ENCODE data around the gene SKAP1.
"Not testable (repeated sequence)": the region's sequence is repeated elsewhere in the genome, so short reads cannot be mapped to it uniquely, and the experiment has no call there.

The SKAP1 gene

DNA sequence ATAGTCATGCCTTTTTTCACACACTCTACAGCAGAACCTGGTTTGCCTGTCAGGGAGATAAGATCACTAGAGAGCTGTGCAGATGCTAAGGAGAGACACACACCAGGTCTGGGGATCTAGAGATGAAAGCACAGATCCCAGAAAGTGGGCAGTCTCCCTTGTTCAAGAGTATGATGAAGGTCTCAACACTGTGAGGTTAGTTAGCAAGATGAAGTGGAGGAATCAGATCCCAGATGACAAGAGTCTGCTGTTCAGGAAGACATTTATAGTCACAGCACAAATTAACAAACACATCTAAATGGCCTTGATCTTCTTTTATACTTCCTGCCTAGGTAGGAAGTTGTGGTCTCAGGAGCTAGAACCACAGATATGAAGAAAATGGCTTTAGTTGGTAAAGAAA is 23.4 kb upstream of the SKAP1 start:
- in situ Hi-C loops (cut with HindIII; ENCODE audit: low sequenced_read_pairs) = no loop called here
- DNase-seq (ENCODE audit: low read depth, low spot score) = no peak

DNA sequence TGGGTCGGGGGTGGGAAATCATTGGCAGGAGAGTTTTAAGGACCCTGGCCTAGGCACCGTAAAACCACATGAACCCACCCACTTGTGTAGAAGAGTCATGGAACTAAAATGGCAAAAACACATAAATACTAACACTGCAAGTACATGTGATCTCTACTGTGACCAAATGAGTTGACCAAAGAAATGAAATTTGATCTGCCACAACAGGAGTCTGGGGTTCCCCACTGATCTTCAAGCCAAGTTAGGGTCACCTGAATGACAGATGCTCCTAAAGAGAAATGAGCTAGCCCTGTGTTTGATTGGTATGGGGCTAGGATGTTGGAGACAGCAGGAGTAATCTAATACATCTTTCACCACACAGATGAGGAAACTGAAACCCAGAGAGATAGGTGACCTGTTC is 21.5 kb upstream of the SKAP1 start:
- TF ChIP-seq CTCF (IDR thresholded peaks at IDR 0.05; ENCODE audit: low read depth, low read length) = no peak
- no peak overlapping the region for H3K4me3 ChIP-seq (ENCODE audit: low read depth, low read length)
- in situ Hi-C loops (cut with HindIII; ENCODE audit: low sequenced_read_pairs) = no loop called here
- DNase-seq (ENCODE audit: low read depth, low spot score) = no peak

More for the DNA sequence above, 23.4 kb upstream of the SKAP1 start:
- H3K4me3 ChIP-seq (ENCODE audit: low read depth, low read length) = no peak overlapping the region
- no peak for TF ChIP-seq CTCF (IDR thresholded peaks at IDR 0.05; ENCODE audit: low read depth, low read length)

- in situ Hi-C loops (cut with HindIII; ENCODE audit: low sequenced_read_pairs); DNase-seq (ENCODE audit: low read depth, low spot score); H3K4me3 ChIP-seq (ENCODE audit: low read depth, low read length): not testable (repeated sequence)
These were observed 19.3 kb upstream of the SKAP1 start for GRCh38 chr17:48449335-48449734.

DNA sequence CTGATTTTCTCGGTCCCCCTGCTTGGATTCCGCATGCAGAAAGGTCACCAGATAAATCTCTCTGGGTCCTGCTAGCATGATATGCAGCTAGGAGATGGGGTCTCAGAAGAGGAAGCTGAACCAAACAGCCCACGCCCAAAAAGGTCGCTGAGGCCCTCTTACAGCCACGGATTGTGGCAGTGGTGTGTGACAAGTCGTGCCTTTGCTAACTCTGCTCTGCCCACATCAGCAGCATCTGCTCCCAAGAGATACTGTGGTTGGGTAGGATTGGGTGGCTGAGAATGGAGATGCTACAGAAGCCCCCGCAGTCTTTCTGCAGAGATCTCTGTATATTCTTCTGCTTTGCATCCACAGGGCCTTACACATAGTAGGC is 15.2 kb upstream of the SKAP1 start:
- H3K4me3 ChIP-seq (ENCODE audit: low read depth, low read length) = no peak overlapping the region
- TF ChIP-seq CTCF (IDR thresholded peaks at IDR 0.05; ENCODE audit: low read depth, low read length) = no peak
- no peak for DNase-seq (ENCODE audit: low read depth, low spot score)
- in situ Hi-C loops (cut with HindIII; ENCODE audit: low sequenced_read_pairs) = no loop called here

GRCh38 chr17:48444516-48445247 is 14.7 kb upstream of the SKAP1 start:
- no peak for TF ChIP-seq CTCF (IDR thresholded peaks at IDR 0.05; ENCODE audit: low read depth, low read length)
- H3K4me3 ChIP-seq (ENCODE audit: low read depth, low read length) = no peak overlapping the region
- no peak for DNase-seq (ENCODE audit: low read depth, low spot score)
- in situ Hi-C loops (cut with HindIII; ENCODE audit: low sequenced_read_pairs) = no loop called here

GRCh38 chr17:48443712-48444111 is 13.7 kb upstream of the SKAP1 start:
- H3K4me3 ChIP-seq (ENCODE audit: low read depth, low read length) = no peak overlapping the region
- in situ Hi-C loops (cut with HindIII; ENCODE audit: low sequenced_read_pairs) = no loop called here
- no peak for TF ChIP-seq CTCF (IDR thresholded peaks at IDR 0.05; ENCODE audit: low read depth, low read length)
- DNase-seq (ENCODE audit: low read depth, low spot score) = no peak

DNA sequence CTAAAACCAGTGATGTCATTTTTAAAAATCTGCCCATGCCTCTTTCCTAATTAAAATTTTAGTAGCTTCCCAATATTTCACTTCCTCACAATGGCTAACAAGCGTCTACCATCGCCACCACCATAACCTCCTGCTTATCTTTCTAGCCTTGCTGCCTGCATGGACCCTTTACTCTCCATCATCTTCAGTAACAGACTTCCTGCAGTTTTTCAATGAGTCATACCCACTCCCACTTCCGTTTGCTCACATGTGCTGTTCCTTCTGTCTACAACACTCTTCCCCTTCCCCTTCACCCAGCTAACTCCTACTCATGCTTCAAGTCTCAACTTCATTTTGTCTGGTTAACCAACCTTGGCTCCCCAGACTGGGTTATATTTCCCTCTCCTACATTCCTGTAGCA is 12.8 kb upstream of the SKAP1 start:
- no peak for DNase-seq (ENCODE audit: low read depth, low spot score)
- in situ Hi-C loops (cut with HindIII; ENCODE audit: low sequenced_read_pairs) = no loop called here
- TF ChIP-seq CTCF (IDR thresholded peaks at IDR 0.05; ENCODE audit: low read depth, low read length) = no peak
- H3K4me3 ChIP-seq (ENCODE audit: low read depth, low read length) = no peak overlapping the region

Data from astrocyte of the spinal cord (primary cell).